Transverse colon (tissue), 3 donors: ENCODE data around the gene SLC25A14.

Experiments
- CTCF ChIP-seq, 5 experiments: fragments of 200-600 bp in 3 of 5; fragments of 450-650 bp in 2 of 5; sonication (generic) in 3 of 5; IDR thresholded peaks; 1 replicate in 2 of 5; 2 replicates in 3 of 5; pipeline ENCODE4 v1.5.1; 2016 to 2017; ENCODE audit warnings: antibody characterized with exemption in 5 of 5, inconsistent platforms in 3 of 5, mild to moderate bottlenecking in 2 of 5, moderate library complexity in 1 of 5
- EP300 ChIP-seq: sonication (generic); formaldehyde crosslinking; IDR thresholded peaks from one replicate; pipeline ENCODE4 v1.6.1; 2017; ENCODE audit warnings: antibody characterized with exemption, low read depth
- POLR2A ChIP-seq: fragments of 450-650 bp; IDR thresholded peaks from one replicate; pipeline ENCODE4 v1.6.1; 2016; ENCODE audit warnings: antibody characterized with exemption, mild to moderate bottlenecking, moderate library complexity

GRCh38 chrX:130386408-130386808 lies 46.7 kb downstream of the SLC25A14 start:
- no peak for TF ChIP-seq CTCF (IDR thresholded peaks at IDR 0.05)
- no peak for TF ChIP-seq POLR2A
- no peak for TF ChIP-seq EP300
